Middle frontal gyrus (tissue), 1 donor: ENCODE data around the gene IRF3.

ENCODE experiments used
- DNase-seq: peaks from one replicate; pipeline ENCODE4 v3.0.0-alpha.2; 2015; ENCODE audit warnings: low spot score; ENCODE audit errors: extremely low spot score

Gene IRF3

GRCh38 chr19:49665351-49666119 is at the start of gene IRF3, which contains the start of gene BCL2L12:
IRF3 (minus strand) TSS chr19:49665857; CDS start chr19:49664838, 1,019 bp downstream.
BCL2L12 (plus strand) TSS chr19:49665933; CDS start chr19:49666693, 760 bp downstream.
- peak; percentile 88 for DNase-seq

GRCh38 chr19:49713236-49713845 is 47.7 kb upstream of the IRF3 start:
- no peak for DNase-seq

- no peak for DNase-seq
These were observed 46.8 kb upstream of the IRF3 start for GRCh38 chr19:49712397-49712859.

GRCh38 chr19:49710372-49710951 is 44.8 kb upstream of the IRF3 start:
- DNase-seq, result no peak

- DNase-seq, result no peak
These were observed 40.3 kb upstream of the IRF3 start for GRCh38 chr19:49705919-49706318.

GRCh38 chr19:49704888-49705642 is 39.4 kb upstream of the IRF3 start:
- DNase-seq, result no peak

GRCh38 chr19:49701271-49701786 is 35.7 kb upstream of the IRF3 start:
- DNase-seq, result no peak

- DNase-seq, result no peak
These were observed 34.9 kb upstream of the IRF3 start for GRCh38 chr19:49700563-49700962.

- DNase-seq, result no peak
These were observed 33.7 kb upstream of the IRF3 start for GRCh38 chr19:49699364-49699763.

- no peak for DNase-seq
These were observed 31.2 kb upstream of the IRF3 start for GRCh38 chr19:49696865-49697264.

- DNase-seq, result no peak
These were observed 30.5 kb upstream of the IRF3 start for GRCh38 chr19:49696115-49696514.

GRCh38 chr19:49692147-49692506 is 26.5 kb upstream of the IRF3 start:
- no peak for DNase-seq

GRCh38 chr19:49691243-49692146 is 25.8 kb upstream of the IRF3 start:
- peak; percentile 73 for DNase-seq

- peak; percentile 85 for DNase-seq
These were observed 25.1 kb upstream of the IRF3 start, which contains the start of gene CPT1C for GRCh38 chr19:49690656-49691242. CPT1C (plus strand) TSS chr19:49691116; CDS start chr19:49692253, 1,137 bp downstream.

GRCh38 chr19:49690079-49690655 is 24.5 kb upstream of the IRF3 start:
- DNase-seq, result no peak

- no peak for DNase-seq
These were observed 23.7 kb upstream of the IRF3 start, which contains the start of gene ADM5 for GRCh38 chr19:49689133-49690078. ADM5 (plus strand) TSS chr19:49689594; CDS start chr19:49689838, 244 bp downstream.

- no peak for DNase-seq
These were observed 23.0 kb upstream of the IRF3 start for GRCh38 chr19:49688531-49689132.
